WERI-Rb-1 (cell line): Measurements from ENCODE around the gene PPP2R3A.
"Not testable (repeated sequence)": the region's sequence is repeated elsewhere in the genome, so short reads cannot be mapped to it uniquely, and the experiment has no call there.

ENCODE experiments used
- DNase-seq: peaks from one replicate; pipeline ENCODE4 v3.0.0-alpha.2; 2020
- H3K27ac ChIP-seq: fragments of 250-450 bp; sonication (Bioruptor Pico); 2 replicates; pipeline ENCODE4 v1.5.1; 2020; ENCODE audit warnings: mild to moderate bottlenecking, moderate library complexity
- H3K27me3 ChIP-seq: fragments of 250-450 bp; sonication (Bioruptor Pico); 2 replicates; pipeline ENCODE4 v1.5.1; 2021; ENCODE audit warnings: mild to moderate bottlenecking, low read depth, moderate library complexity; ENCODE audit not compliant: insufficient read depth, severe bottlenecking
- H3K36me3 ChIP-seq: fragments of 250-450 bp; sonication (Bioruptor Pico); 2 replicates; pipeline ENCODE4 v1.5.1; 2020; ENCODE audit warnings: mild to moderate bottlenecking, moderate library complexity
- H3K4me3 ChIP-seq: 2 replicates; pipeline ENCODE4 v1.5.1; 2011; ENCODE audit warnings: low read depth, mild to moderate bottlenecking, control low read depth, low read length
- H3K9me3 ChIP-seq: fragments of 250-450 bp; sonication (Bioruptor Pico); 2 replicates; pipeline ENCODE4 v1.5.1; 2021; ENCODE audit warnings: mild to moderate bottlenecking, moderate library complexity; ENCODE audit not compliant: severe bottlenecking
- TF ChIP-seq, protein P1 (sequence below): IDR thresholded peaks from 2 replicates; pipeline ENCODE4 v1.5.1; 2011; ENCODE audit warnings: low read depth, mild to moderate bottlenecking, control low read depth, inconsistent platforms, low read length

PPP2R3A gene

DNA sequence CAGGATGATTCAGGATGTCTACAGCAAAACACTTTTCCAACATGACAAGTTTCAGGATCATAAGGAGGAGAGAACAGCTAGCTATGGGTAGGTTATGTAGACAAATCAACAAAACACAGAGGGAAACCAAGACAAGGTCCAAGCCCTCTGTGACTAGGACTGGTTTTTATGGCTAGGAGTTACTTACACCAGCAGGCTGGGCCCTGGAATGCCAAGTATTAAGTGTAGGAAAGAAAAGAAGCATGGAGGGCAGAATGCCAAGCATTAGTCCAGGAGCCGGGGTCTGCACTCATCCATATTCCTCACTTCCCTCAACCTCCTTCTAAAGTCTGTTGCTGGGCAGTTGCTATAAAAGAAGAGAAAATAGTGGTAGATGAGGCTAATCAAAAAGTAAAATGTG, 35.3 kb upstream of the PPP2R3A start:
- Histone ChIP-seq H3K4me3 (no peak overlapping the region), H3K27ac (no peak overlapping the region), H3K27me3 (no peaks in the 10 kb centered on the region), H3K36me3 (no peaks in the 10 kb centered on the region), H3K9me3 (no peaks in the 10 kb centered on the region)
- no peak for DNase-seq
- TF ChIP-seq, protein P1, sequence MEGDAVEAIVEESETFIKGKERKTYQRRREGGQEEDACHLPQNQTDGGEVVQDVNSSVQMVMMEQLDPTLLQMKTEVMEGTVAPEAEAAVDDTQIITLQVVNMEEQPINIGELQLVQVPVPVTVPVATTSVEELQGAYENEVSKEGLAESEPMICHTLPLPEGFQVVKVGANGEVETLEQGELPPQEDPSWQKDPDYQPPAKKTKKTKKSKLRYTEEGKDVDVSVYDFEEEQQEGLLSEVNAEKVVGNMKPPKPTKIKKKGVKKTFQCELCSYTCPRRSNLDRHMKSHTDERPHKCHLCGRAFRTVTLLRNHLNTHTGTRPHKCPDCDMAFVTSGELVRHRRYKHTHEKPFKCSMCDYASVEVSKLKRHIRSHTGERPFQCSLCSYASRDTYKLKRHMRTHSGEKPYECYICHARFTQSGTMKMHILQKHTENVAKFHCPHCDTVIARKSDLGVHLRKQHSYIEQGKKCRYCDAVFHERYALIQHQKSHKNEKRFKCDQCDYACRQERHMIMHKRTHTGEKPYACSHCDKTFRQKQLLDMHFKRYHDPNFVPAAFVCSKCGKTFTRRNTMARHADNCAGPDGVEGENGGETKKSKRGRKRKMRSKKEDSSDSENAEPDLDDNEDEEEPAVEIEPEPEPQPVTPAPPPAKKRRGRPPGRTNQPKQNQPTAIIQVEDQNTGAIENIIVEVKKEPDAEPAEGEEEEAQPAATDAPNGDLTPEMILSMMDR = no peak

DNA sequence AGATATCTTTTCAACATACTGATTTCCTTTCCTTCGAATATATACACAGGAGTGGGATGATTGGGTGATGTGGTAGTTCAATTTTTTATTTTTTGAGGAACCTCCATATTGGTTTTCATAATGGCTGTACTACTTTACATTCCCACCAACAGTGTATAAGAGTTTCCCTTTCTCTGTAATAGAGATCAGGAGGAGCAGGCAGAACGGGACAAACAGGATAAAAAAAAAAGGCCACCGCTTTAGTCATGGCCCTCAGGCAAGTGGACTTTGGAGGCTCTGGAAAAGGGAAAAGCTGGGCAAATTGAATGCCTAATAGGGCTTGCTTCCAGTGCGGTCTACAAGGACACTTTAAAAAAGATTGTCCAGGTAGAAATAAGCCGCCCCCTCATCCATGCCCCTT, 30.4 kb upstream of the PPP2R3A start:
- not testable (repeated sequence) for H3K36me3 ChIP-seq, H3K9me3 ChIP-seq, H3K27me3 ChIP-seq

DNA sequence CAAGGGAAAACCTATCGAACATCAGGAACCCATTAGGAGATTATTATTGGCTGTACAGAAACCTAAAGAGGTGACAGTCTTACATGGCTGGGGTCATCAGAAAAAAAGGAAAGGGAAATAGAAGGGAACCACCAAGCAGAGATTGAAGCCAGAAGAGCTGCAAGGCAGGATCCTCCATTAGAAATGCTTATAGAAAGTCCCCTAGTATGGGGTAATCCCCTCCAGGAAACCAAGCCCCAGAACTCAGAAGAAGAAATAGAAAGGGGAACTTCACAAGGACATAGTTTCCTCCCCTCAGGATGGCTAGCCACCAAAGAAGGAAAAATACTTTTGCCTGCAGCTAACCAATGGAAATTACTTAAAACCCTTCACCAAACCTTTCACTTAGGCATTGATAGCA, 27.8 kb upstream of the PPP2R3A start:
- not testable (repeated sequence) for H3K27ac ChIP-seq, H3K4me3 ChIP-seq, H3K9me3 ChIP-seq, H3K36me3 ChIP-seq, DNase-seq, H3K27me3 ChIP-seq

More for the DNA sequence above, 30.4 kb upstream of the PPP2R3A start:
- H3K27ac ChIP-seq, H3K4me3 ChIP-seq, DNase-seq: not testable (repeated sequence)

DNA sequence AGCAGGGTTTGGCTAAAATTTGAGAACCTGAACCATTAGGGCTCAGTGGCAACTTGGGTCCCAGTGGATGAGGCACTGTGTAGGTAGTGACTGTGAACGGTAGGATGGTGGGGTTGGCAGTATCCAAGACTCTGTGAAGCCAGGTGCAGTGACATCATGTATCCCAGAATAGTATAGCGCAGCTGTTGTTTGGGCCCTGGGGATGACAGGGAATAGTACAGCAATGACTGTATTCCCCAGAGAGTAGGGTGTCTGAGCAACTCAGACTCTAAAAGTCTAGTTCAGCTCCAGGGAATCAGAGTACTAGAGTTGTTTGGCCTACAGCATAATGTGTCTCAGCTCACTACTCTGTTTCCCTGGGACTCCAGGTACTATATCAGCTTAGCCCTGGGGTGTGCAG, 20.7 kb upstream of the PPP2R3A start:
- Histone ChIP-seq H3K4me3 (no peak overlapping the region), H3K9me3 (no peaks in the 10 kb centered on the region), H3K27ac (no peak overlapping the region), H3K27me3 (no peaks in the 10 kb centered on the region), H3K36me3 (no peaks in the 10 kb centered on the region)
- TF ChIP-seq, protein P1 = no peak
- no peak for DNase-seq

DNA sequence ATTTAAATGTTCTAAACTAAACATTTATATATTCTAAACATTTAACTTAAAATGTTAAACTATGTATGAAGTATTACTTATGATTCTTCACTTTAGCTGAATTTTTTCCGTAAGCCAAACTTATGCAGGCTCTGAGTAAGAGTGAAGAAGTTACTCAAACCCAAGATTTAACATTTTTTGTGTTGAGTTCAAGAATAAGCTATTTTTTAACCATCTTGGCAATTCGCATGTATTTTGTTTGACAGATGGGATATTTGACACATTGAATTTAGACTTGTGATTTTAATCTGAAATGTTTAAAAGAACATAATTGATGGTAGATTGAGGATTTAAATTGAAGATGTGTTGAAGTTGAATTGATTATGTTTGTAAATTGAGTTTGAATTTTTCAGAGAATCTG, 14.6 kb upstream of the PPP2R3A start:
- Histone ChIP-seq H3K36me3 (no peaks in the 10 kb centered on the region), H3K27me3 (no peaks in the 10 kb centered on the region), H3K27ac (no peak overlapping the region), H3K9me3 (no peaks in the 10 kb centered on the region), H3K4me3 (no peak overlapping the region)
- DNase-seq = no peak
- TF ChIP-seq, protein P1 = no peak

DNA sequence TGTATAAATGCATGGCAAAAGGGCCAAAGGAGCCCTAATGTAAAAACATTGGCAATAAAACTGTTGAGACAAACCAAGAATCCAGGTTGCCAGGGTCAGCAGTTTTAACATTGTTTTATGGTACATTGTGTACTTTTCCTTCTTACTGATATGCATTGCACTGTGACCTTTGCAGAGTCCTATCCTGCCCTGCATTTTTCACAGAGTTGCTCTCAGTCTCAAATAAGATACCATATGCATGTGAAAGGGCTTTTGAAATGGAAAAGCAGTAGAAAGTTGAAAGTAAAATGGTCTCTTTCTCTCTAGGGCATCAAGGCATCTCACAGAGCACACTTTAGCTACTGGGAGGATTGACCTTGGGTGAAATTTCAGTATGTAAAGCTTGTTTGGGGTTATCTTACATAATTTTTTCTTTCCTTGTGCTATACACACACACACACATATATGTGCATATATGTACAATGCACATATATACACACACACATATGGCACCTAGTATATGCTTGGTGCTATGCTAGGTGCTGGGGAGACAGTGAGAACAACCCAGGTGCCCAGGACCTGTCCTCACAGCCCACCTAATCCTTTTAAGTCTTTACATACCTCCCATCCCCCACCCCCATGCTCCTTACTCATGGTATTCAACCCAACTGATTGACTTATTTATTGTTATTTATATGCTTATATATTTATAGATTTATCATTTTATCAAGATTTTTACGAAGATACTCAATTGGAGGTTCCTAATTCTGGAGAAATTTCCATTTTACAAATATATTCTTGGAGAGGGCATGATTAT, 1.2 kb upstream of the PPP2R3A start:
- H3K9me3 ChIP-seq = no peaks in the 10 kb centered on the region

More for the DNA sequence above, 1.2 kb upstream of the PPP2R3A start:
- H3K27me3 ChIP-seq = no peaks in the 10 kb centered on the region
- H3K4me3 ChIP-seq = no peak overlapping the region
- DNase-seq = no peak
- H3K27ac ChIP-seq = no peak overlapping the region
- TF ChIP-seq, protein P1 = no peak
- peaks cover 4% of the 10 kb centered on the region; the same call in 1 of the 2 replicates for H3K36me3 ChIP-seq
